H1 (cell line): ENCODE measurements around the gene HPS5. TPM values are rescaled to one million over a fixed set of nuclear protein-coding genes. Genes with fewer than 3 reads are reported as not detected.

ENCODE experiments used
- CTCF ChIA-PET: fragments of 300-600 bp; sonication (Branson Sonifier 250); formaldehyde crosslinking; loops from one replicate; lab custom pipeline; 2021; ENCODE audit not compliant: partially characterized antibody; lab: Charles Lee
- POLR2A ChIA-PET: fragments of 300-600 bp; sonication (Branson Sonifier 250); formaldehyde crosslinking; loops from one replicate; lab custom pipeline; 2021; ENCODE audit warnings: inconsistent platforms; ENCODE audit not compliant: partially characterized antibody; lab: Charles Lee
- DNase-seq, 2 experiments: peaks; one replicate each; pipeline versions ENCODE4 v3.0.0 to v3.0.0-alpha.2; 2010 to 2022; ENCODE audit warnings: low spot score in 2 of 2, low read depth in 1 of 2, mixed read lengths in 1 of 2
- FAIRE-seq: peaks from 2 replicates; lab custom pipeline; 2011; peaks lifted over from hg19 to GRCh38; lab: Jason Lieb, UNC
- H2AFZ ChIP-seq: 2 replicates; pipeline ENCODE4 v1.8.1; 2012; ENCODE audit warnings: low read length, inconsistent platforms
- H2AK5ac ChIP-seq: 2 replicates; pipeline ENCODE4 v1.6.1; 2013; ENCODE audit warnings: low read depth, low read length
- H2BK120ac ChIP-seq: replicated peaks from 2 replicates; pipeline ENCODE3; 2013; ENCODE audit warnings: low read depth, low read length, inconsistent platforms
- H2BK12ac ChIP-seq: 2 replicates; pipeline ENCODE4 v1.6.1; 2013; ENCODE audit warnings: low read depth, low read length
- H2BK15ac ChIP-seq: 2 replicates; pipeline ENCODE4 v1.6.1; 2013; ENCODE audit warnings: low read length
- H2BK20ac ChIP-seq: 2 replicates; pipeline ENCODE4 v1.6.1; 2013; ENCODE audit warnings: low read length
- H2BK5ac ChIP-seq: 2 replicates; pipeline ENCODE4 v1.6.1; 2013; ENCODE audit warnings: low read depth, low read length
- H3K14ac ChIP-seq: 2 replicates; pipeline ENCODE4 v1.6.1; 2013; ENCODE audit warnings: inconsistent platforms; ENCODE audit not compliant: insufficient read length
- H3K18ac ChIP-seq: 2 replicates; pipeline ENCODE4 v1.6.1; 2013; ENCODE audit warnings: low read length; ENCODE audit errors: extremely low read depth
- H3K23ac ChIP-seq: 2 replicates; pipeline ENCODE4 v1.6.1; 2013; ENCODE audit warnings: inconsistent platforms; ENCODE audit not compliant: insufficient read length
- H3K23me2 ChIP-seq: 2 replicates; pipeline ENCODE4 v1.6.1; 2013; ENCODE audit warnings: low read depth, low read length
- H3K27ac ChIP-seq: 2 replicates; pipeline ENCODE4 v1.6.1; 2011; ENCODE audit warnings: low read depth, low read length, inconsistent platforms
- H3K27me3 ChIP-seq, 4 experiments: replicated peaks in 1 of 4; 1 replicate in 1 of 4; 2 replicates in 3 of 4; pipeline versions ENCODE4 v1.6.1 to v1.8.1; 2011 to 2013; ENCODE audit warnings: low read length in 3 of 4, mild to moderate bottlenecking in 3 of 4, inconsistent platforms in 2 of 4, mixed read lengths in 2 of 4, moderate library complexity in 1 of 4; ENCODE audit not compliant: control insufficient read depth in 3 of 4, insufficient read depth in 3 of 4; ENCODE audit errors: extremely low read depth in 1 of 4
- H3K36me3 ChIP-seq, 4 experiments: 2 replicates each; pipeline versions ENCODE4 v1.6.1 to v1.8.1; 2011 to 2013; ENCODE audit warnings: mild to moderate bottlenecking in 4 of 4, low read length in 3 of 4, moderate library complexity in 2 of 4, control low read depth in 1 of 4, inconsistent platforms in 1 of 4; ENCODE audit not compliant: insufficient read depth in 4 of 4, control insufficient read depth in 2 of 4
- H3K4ac ChIP-seq: replicated peaks from 2 replicates; pipeline ENCODE3; 2013; ENCODE audit warnings: low read length, low read depth, mixed read lengths, inconsistent platforms; ENCODE audit not compliant: insufficient read length
- H3K4me1 ChIP-seq, 4 experiments: replicated peaks in 1 of 4; 1 replicate in 1 of 4; 2 replicates in 3 of 4; pipeline versions ENCODE4 v1.6.1 to v1.8.1; 2011 to 2013; ENCODE audit warnings: low read length in 3 of 4, inconsistent platforms in 2 of 4, mixed read lengths in 1 of 4; ENCODE audit not compliant: insufficient read depth in 4 of 4, control insufficient read depth in 3 of 4
- H3K4me2 ChIP-seq, 2 experiments: 2 replicates each; pipeline versions ENCODE4 v1.6.1 to v1.8.1; 2011 to 2013; ENCODE audit warnings: low read depth in 2 of 2, low read length in 2 of 2, control low read depth in 1 of 2, inconsistent platforms in 1 of 2, mild to moderate bottlenecking in 1 of 2; ENCODE audit not compliant: insufficient read depth in 1 of 2
- H3K4me3 ChIP-seq, 4 experiments: fragments of 200-600, 300-600 bp in 1 of 4; sonication (generic), shearing (Covaris generic), sonication (Bioruptor Twin) in 1 of 4; 2 replicates each; pipeline versions ENCODE4 v1.5.1 to v1.8.1; 2011 to 2016; ENCODE audit warnings: low read length in 4 of 4, low read depth in 3 of 4, control low read depth in 2 of 4, inconsistent platforms in 2 of 4, mild to moderate bottlenecking in 2 of 4, mixed read lengths in 1 of 4, moderate library complexity in 1 of 4; ENCODE audit not compliant: insufficient read depth in 2 of 4; ENCODE audit errors: extremely low read depth in 1 of 4
- H3K56ac ChIP-seq: replicated peaks from 2 replicates; pipeline ENCODE3; 2013; ENCODE audit warnings: low read depth, mild to moderate bottlenecking, mixed read lengths, low read length, inconsistent platforms; ENCODE audit not compliant: insufficient read length
- H3K79me1 ChIP-seq: 2 replicates; pipeline ENCODE4 v1.6.1; 2013; ENCODE audit warnings: low read depth, low read length, control low read depth
- H3K79me2 ChIP-seq, 2 experiments: 2 replicates each; pipeline versions ENCODE4 v1.6.1 to v1.8.1; 2012 to 2013; ENCODE audit warnings: low read length in 2 of 2, mild to moderate bottlenecking in 2 of 2, inconsistent platforms in 1 of 2; ENCODE audit not compliant: insufficient read depth in 2 of 2, control insufficient read depth in 1 of 2
- H3K9ac ChIP-seq, 4 experiments: replicated peaks in 1 of 4; 1 replicate in 1 of 4; 2 replicates in 3 of 4; pipeline versions ENCODE4 v1.6.1 to v1.8.1; 2011 to 2013; ENCODE audit warnings: low read depth in 3 of 4, low read length in 3 of 4, control low read depth in 2 of 4, mild to moderate bottlenecking in 2 of 4, moderate library complexity in 2 of 4, inconsistent platforms in 1 of 4; ENCODE audit errors: extremely low read depth in 1 of 4
- H3K9me3 ChIP-seq, 2 experiments: 2 replicates each; pipeline versions ENCODE4 v1.6.1 to v1.8.1; 2012 to 2013; ENCODE audit warnings: mild to moderate bottlenecking in 2 of 2, moderate library complexity in 2 of 2, control low read depth in 1 of 2, inconsistent platforms in 1 of 2, low read depth in 1 of 2, low read length in 1 of 2, mixed read lengths in 1 of 2; ENCODE audit not compliant: insufficient read depth in 2 of 2
- H4K20me1 ChIP-seq, 2 experiments: replicated peaks in 1 of 2; 2 replicates each; pipeline versions ENCODE3 to v1.8.1; 2011 to 2013; ENCODE audit warnings: inconsistent platforms in 2 of 2, low read length in 2 of 2, mild to moderate bottlenecking in 1 of 2; ENCODE audit not compliant: insufficient read depth in 2 of 2, control insufficient read depth in 1 of 2
- H4K5ac ChIP-seq: 2 replicates; pipeline ENCODE4 v1.6.1; 2013; ENCODE audit warnings: low read length, low read depth, mixed read lengths, inconsistent platforms; ENCODE audit not compliant: insufficient read length
- H4K8ac ChIP-seq: 2 replicates; pipeline ENCODE4 v1.8.0; 2013; ENCODE audit warnings: mild to moderate bottlenecking, moderate library complexity, low read length, inconsistent platforms; ENCODE audit not compliant: insufficient read depth; ENCODE audit errors: extremely low read depth
- H4K91ac ChIP-seq: replicated peaks from 2 replicates; pipeline ENCODE3; 2013; ENCODE audit warnings: low read length, mixed read lengths, inconsistent platforms; ENCODE audit not compliant: insufficient read length
- BACH1 ChIP-seq: IDR thresholded peaks from 2 replicates; pipeline ENCODE4 v1.6.1; 2012; ENCODE audit warnings: low read length, improper control_type of control experiment
- BCL11A ChIP-seq, 2 experiments: IDR thresholded peaks; one replicate each; pipeline ENCODE4 v1.6.1; 2011; ENCODE audit warnings: low read depth in 2 of 2, low read length in 2 of 2, mild to moderate bottlenecking in 2 of 2
- CBX8 ChIP-seq: fragments of 300-800, 300-1000 bp; sonication (generic); IDR thresholded peaks from 2 replicates; pipeline ENCODE4 v1.7.1; 2016; ENCODE audit warnings: low read depth, low read length, borderline replicate concordance
- JUND ChIP-seq: IDR thresholded peaks from 2 replicates; pipeline ENCODE4 v1.6.1; 2011; ENCODE audit warnings: mild to moderate bottlenecking, improper control_type of control experiment, low read length
- KDM4A ChIP-seq: IDR thresholded peaks from one replicate; pipeline ENCODE4 v1.7.1; 2012; ENCODE audit warnings: low read depth, mild to moderate bottlenecking, moderate library complexity, low read length, inconsistent platforms; ENCODE audit not compliant: severe bottlenecking
- POU5F1 ChIP-seq: IDR thresholded peaks from 2 replicates; pipeline ENCODE4 v1.6.1; 2011; ENCODE audit warnings: low read depth, mild to moderate bottlenecking, low read length, moderate library complexity
- SAP30 ChIP-seq: fragments of 300-600 bp; sonication (generic); IDR thresholded peaks from 2 replicates; pipeline ENCODE4 v1.7.1; 2012; ENCODE audit warnings: low read length, moderate library complexity, mild to moderate bottlenecking, inconsistent platforms; ENCODE audit not compliant: insufficient read depth, insufficient replicate concordance
- SRF ChIP-seq: IDR thresholded peaks from 2 replicates; pipeline ENCODE4 v1.6.1; 2011; ENCODE audit warnings: mild to moderate bottlenecking, low read depth, low read length, moderate library complexity
- SUZ12 ChIP-seq: fragments of 200-600 bp; sonication (generic); IDR thresholded peaks from 2 replicates; pipeline ENCODE4 v1.6.1; 2012; ENCODE audit warnings: mild to moderate bottlenecking, inconsistent platforms, low read length, moderate library complexity, mixed read lengths
- WGBS, 2 experiments: shearing (Covaris generic) in 1 of 2; methylation state at CpG; one replicate each; pipeline versions ENCODE4 v1.1.6 to v1.1.7; 2013 to 2015; ENCODE audit warnings: low lambda C conversion rate in 2 of 2, mixed read lengths in 2 of 2, inconsistent platforms in 1 of 2, low coverage in 1 of 2, missing lambda C conversion rate in 1 of 2; ENCODE audit not compliant: insufficient replicate concordance in 2 of 2, insufficient coverage in 1 of 2, insufficient read length in 1 of 2; ENCODE audit errors: extremely low coverage in 1 of 2, missing lambda C conversion rate in 1 of 2; 5-methylcytosine and 5-hydroxymethylcytosine counted together
- polyA plus RNA-seq, 7 experiments: library from polyadenylated mRNA; depleted of rRNA in 3 of 7; stranded (reverse) in 5 of 7; unstranded in 2 of 7; fragments of >200 nt in 5 of 7; fragments of 200-250 nt in 2 of 7; gene quantifications; 1 replicate in 5 of 7; 2 replicates in 1 of 7; 4 replicates in 1 of 7; pipeline versions ENCODE4 v1.2.1 to v1.2.3, GENCODE V29; 2011 to 2013; ENCODE audit warnings: missing spikeins in 2 of 7, mixed read lengths in 2 of 7
- total RNA-seq: library from RNA; stranded (reverse); fragmentation: NEBNext Ultra II Directional; extraction: Animal tissue kit (Norgen Biotek cat#: 25700); gene quantifications from 2 replicates; pipeline ENCODE4 v1.2.1, GENCODE V29; 2021
- TF ChIP-seq, protein P1 (sequence below), 3 experiments: IDR thresholded peaks; 1 replicate in 2 of 3; 2 replicates in 1 of 3; pipeline versions ENCODE4 v1.5.1 to v1.6.1; 2011; ENCODE audit warnings: low read length in 3 of 3, mild to moderate bottlenecking in 3 of 3, inconsistent platforms in 2 of 3, low read depth in 1 of 3, moderate library complexity in 1 of 3; ENCODE audit not compliant: insufficient read depth in 1 of 3; ENCODE audit errors: control extremely low read depth in 1 of 3

The HPS5 gene
- total and polyA plus RNA-seq, 2 of the 8 experiments (the other 6 are each of a cell fraction or from before 2014, with no cell fraction given) = 5.0 to 18.5 TPM

DNA sequence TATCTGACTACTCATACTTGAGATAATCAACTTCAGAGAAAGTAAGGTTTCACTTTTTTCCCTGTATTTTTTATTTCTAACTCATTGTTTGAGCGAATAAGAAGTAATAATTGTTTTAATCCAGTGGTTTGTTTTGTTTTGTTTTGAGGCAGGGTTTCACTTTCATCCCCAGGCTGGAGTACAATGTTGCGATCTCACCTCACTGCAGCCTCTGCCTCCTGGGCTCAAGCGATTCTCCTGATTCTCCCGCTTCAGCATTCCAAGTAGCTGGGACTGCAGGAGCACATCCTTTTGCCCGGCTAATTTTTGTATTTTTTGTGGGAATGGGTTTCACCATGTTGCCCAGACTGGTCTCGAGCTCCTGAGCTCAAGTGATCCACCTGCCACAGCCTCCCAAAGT lies 9.0 kb upstream of the HPS5 start:
- Histone ChIP-seq H3K79me1 (no peaks in the 10 kb centered on the region; the same call in 1 of the 2 replicates), H2BK12ac (no peak overlapping the region), H4K5ac (no peak overlapping the region), H2BK120ac (no peak overlapping the region), H3K9ac (no peak overlapping the region), H2AK5ac (no peak overlapping the region), H3K23ac (no peak overlapping the region), H3K79me2 (peaks cover 0 to 29% of the 10 kb centered on the region in 2 experiments; a peak in 2 of 4 replicates), H3K9me3 (no peaks in the 10 kb centered on the region), H3K4me1 (0 out of 7 replicates have a peak, but pooled peaks cover 0 to 3% (median 0%) of the 10 kb centered on the region in 4 experiments), H3K4me3 (no peak overlapping the region), H3K56ac (no peak overlapping the region), H4K91ac (no peak overlapping the region), H4K8ac (no peak overlapping the region), H3K4me2 (no peak overlapping the region), H2BK20ac (no peak overlapping the region), H2BK15ac (no peak overlapping the region), H3K14ac (no peak overlapping the region), H4K20me1 (peaks cover 0 to 2% of the 10 kb centered on the region in 2 experiments), H2AFZ (no peak overlapping the region), H3K27me3 (no peaks in the 10 kb centered on the region), H3K27ac (no peak overlapping the region), H2BK5ac (no peak overlapping the region), H3K4ac (no peak overlapping the region), H3K23me2 (no peaks in the 10 kb centered on the region), H3K18ac (no peak overlapping the region), H3K36me3 (peaks cover 7 to 39% (median 20%) of the 10 kb centered on the region in 4 experiments)
- DNase-seq = no peak
- ChIA-PET CTCF (no interaction called here), POLR2A (interaction anchor here (0.7 to 2.6 kb wide), 5 partner anchors 9 to 62 kb away, joined by 3 to 22 read pairs (median 4); partner anchors contain the start of genes GTF2H1 and HPS5)
- 86% methylated on average over 6 of the region's 6 CpGs; no CpG with 5 or more reads in 1 of the 2 experiments for WGBS, 2 experiments
- no peak for FAIRE-seq
- TF ChIP-seq BACH1 = no peak
- no peak for TF ChIP-seq POU5F1
- TF ChIP-seq KDM4A = no peak
- TF ChIP-seq, protein P1, sequence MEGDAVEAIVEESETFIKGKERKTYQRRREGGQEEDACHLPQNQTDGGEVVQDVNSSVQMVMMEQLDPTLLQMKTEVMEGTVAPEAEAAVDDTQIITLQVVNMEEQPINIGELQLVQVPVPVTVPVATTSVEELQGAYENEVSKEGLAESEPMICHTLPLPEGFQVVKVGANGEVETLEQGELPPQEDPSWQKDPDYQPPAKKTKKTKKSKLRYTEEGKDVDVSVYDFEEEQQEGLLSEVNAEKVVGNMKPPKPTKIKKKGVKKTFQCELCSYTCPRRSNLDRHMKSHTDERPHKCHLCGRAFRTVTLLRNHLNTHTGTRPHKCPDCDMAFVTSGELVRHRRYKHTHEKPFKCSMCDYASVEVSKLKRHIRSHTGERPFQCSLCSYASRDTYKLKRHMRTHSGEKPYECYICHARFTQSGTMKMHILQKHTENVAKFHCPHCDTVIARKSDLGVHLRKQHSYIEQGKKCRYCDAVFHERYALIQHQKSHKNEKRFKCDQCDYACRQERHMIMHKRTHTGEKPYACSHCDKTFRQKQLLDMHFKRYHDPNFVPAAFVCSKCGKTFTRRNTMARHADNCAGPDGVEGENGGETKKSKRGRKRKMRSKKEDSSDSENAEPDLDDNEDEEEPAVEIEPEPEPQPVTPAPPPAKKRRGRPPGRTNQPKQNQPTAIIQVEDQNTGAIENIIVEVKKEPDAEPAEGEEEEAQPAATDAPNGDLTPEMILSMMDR (IDR thresholded peaks at IDR 0.05; ENCODE audit: control extremely low read depth in 1 of 3, insufficient read depth in 1 of 3, low read depth in 1 of 3, low read length in 3 of 3) = no peak
- TF ChIP-seq SAP30 = no peak
- no peak for TF ChIP-seq CBX8
- no peak for TF ChIP-seq SRF
- TF ChIP-seq SUZ12 = no peak
- no peak for TF ChIP-seq BCL11A (IDR thresholded peaks at IDR 0.05; ENCODE audit: low read depth in 2 of 2, low read length in 2 of 2)
- no peak for TF ChIP-seq JUND
